Measurements from ENCODE around the gene KIF2B.

DNA sequence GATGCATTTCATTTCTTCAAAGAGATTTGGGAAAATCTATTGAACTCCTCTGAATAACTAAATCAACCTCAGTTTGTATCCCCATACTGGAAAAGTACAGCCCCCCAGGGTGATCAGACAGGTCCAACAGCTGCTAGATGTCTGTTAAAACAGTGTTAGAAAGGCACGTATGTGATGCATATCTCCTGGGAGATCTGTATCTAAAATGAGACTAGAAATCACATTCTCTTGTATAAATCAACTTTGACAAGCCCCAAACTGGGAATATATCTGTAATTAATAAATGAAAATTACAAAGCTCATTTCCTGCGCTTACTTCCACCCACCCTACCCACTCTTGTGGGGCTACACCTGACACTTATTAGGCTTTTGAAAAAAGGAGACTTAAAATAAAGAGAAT lies 3.8 kb upstream of the KIF2B start:
- TF ChIP-seq, protein P1, sequence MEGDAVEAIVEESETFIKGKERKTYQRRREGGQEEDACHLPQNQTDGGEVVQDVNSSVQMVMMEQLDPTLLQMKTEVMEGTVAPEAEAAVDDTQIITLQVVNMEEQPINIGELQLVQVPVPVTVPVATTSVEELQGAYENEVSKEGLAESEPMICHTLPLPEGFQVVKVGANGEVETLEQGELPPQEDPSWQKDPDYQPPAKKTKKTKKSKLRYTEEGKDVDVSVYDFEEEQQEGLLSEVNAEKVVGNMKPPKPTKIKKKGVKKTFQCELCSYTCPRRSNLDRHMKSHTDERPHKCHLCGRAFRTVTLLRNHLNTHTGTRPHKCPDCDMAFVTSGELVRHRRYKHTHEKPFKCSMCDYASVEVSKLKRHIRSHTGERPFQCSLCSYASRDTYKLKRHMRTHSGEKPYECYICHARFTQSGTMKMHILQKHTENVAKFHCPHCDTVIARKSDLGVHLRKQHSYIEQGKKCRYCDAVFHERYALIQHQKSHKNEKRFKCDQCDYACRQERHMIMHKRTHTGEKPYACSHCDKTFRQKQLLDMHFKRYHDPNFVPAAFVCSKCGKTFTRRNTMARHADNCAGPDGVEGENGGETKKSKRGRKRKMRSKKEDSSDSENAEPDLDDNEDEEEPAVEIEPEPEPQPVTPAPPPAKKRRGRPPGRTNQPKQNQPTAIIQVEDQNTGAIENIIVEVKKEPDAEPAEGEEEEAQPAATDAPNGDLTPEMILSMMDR (IDR thresholded peaks at IDR 0.05; ENCODE audit: poor library complexity, severe bottlenecking): no peak
- TF ChIP-seq EZH2 (IDR thresholded peaks at IDR 0.05; ENCODE audit: borderline replicate concordance, insufficient read depth, low read length, poor library complexity, severe bottlenecking): no peak
- TF ChIP-seq, protein P2, sequence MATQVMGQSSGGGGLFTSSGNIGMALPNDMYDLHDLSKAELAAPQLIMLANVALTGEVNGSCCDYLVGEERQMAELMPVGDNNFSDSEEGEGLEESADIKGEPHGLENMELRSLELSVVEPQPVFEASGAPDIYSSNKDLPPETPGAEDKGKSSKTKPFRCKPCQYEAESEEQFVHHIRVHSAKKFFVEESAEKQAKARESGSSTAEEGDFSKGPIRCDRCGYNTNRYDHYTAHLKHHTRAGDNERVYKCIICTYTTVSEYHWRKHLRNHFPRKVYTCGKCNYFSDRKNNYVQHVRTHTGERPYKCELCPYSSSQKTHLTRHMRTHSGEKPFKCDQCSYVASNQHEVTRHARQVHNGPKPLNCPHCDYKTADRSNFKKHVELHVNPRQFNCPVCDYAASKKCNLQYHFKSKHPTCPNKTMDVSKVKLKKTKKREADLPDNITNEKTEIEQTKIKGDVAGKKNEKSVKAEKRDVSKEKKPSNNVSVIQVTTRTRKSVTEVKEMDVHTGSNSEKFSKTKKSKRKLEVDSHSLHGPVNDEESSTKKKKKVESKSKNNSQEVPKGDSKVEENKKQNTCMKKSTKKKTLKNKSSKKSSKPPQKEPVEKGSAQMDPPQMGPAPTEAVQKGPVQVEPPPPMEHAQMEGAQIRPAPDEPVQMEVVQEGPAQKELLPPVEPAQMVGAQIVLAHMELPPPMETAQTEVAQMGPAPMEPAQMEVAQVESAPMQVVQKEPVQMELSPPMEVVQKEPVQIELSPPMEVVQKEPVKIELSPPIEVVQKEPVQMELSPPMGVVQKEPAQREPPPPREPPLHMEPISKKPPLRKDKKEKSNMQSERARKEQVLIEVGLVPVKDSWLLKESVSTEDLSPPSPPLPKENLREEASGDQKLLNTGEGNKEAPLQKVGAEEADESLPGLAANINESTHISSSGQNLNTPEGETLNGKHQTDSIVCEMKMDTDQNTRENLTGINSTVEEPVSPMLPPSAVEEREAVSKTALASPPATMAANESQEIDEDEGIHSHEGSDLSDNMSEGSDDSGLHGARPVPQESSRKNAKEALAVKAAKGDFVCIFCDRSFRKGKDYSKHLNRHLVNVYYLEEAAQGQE (IDR thresholded peaks at IDR 0.05; ENCODE audit: borderline replicate concordance): no peak
- TF ChIP-seq POLR2AphosphoS5 (IDR thresholded peaks at IDR 0.05): no peak
- TF ChIP-seq EP300 (conservative IDR thresholded peaks at IDR 0.05; ENCODE audit: poor library complexity, severe bottlenecking): no peak
- no peak for TF ChIP-seq SMC3 (conservative IDR thresholded peaks at IDR 0.05; ENCODE audit: poor library complexity)
- TF ChIP-seq TAF1 (IDR thresholded peaks at IDR 0.05; ENCODE audit: low read depth): no peak
